ENCODE data around the gene ACTMAP.

Gene ACTMAP

GRCh38 chr19:40695881-40696280 lies 54.4 kb downstream of the ACTMAP start:
- TF ChIP-seq POLR2AphosphoS5 (IDR thresholded peaks at IDR 0.05; ENCODE audit: low read depth) (no peak), CTCF (IDR thresholded peaks at IDR 0.05; ENCODE audit: insufficient read depth, low read length) (no peak), REST (IDR thresholded peaks at IDR 0.05; ENCODE audit: insufficient replicate concordance, low read depth) (no peak), SPI1 (IDR thresholded peaks at IDR 0.05; ENCODE audit: borderline replicate concordance, low read depth) (no peak), GABPA (IDR thresholded peaks at IDR 0.05; ENCODE audit: low read depth) (no peak)
- no peak for DNase-seq (ENCODE audit: low read depth in 1 of 2, low spot score in 1 of 2)
- Histone ChIP-seq H3K27ac (replicated peaks) (no peak overlapping the region), H3K4me3 (replicated peaks; ENCODE audit: insufficient read depth, low read length) (no peak overlapping the region), H3K27me3 (ENCODE audit: insufficient read depth, poor library complexity, severe bottlenecking) (no peaks in the 10 kb centered on the region)

GRCh38 chr19:40693896-40694295 lies 56.4 kb downstream of the ACTMAP start:
- no peak overlapping the region for H3K4me3 ChIP-seq (replicated peaks; ENCODE audit: insufficient read depth, low read length)
- TF ChIP-seq GABPA (IDR thresholded peaks at IDR 0.05; ENCODE audit: low read depth) (no peak), SPI1 (IDR thresholded peaks at IDR 0.05; ENCODE audit: borderline replicate concordance, low read depth) (no peak), POLR2AphosphoS5 (IDR thresholded peaks at IDR 0.05; ENCODE audit: low read depth) (no peak), CTCF (IDR thresholded peaks at IDR 0.05; ENCODE audit: insufficient read depth, low read length) (no peak), REST (IDR thresholded peaks at IDR 0.05; ENCODE audit: insufficient replicate concordance, low read depth) (no peak)
- H3K27ac ChIP-seq (replicated peaks) = no peak overlapping the region
- DNase-seq (ENCODE audit: low read depth in 1 of 2, low spot score in 1 of 2) = no peak
- H3K27me3 ChIP-seq (ENCODE audit: insufficient read depth, poor library complexity, severe bottlenecking) = no peaks in the 10 kb centered on the region

- H3K27ac ChIP-seq (replicated peaks) = no peak overlapping the region
- DNase-seq (ENCODE audit: low read depth in 1 of 2, low spot score in 1 of 2) = no peak
- TF ChIP-seq CTCF (IDR thresholded peaks at IDR 0.05; ENCODE audit: insufficient read depth, low read length) = no peak
- H3K27me3 ChIP-seq (ENCODE audit: insufficient read depth, poor library complexity, severe bottlenecking) = no peaks in the 10 kb centered on the region
- H3K4me3 ChIP-seq (replicated peaks; ENCODE audit: insufficient read depth, low read length) = no peak overlapping the region
Observed at GRCh38 chr19:40693150-40693788, 57.0 kb downstream of the ACTMAP start.

GRCh38 chr19:40692212-40692551 lies 58.1 kb downstream of the ACTMAP start:
- no peak for DNase-seq (ENCODE audit: low read depth in 1 of 2, low spot score in 1 of 2)
- Histone ChIP-seq H3K27me3 (ENCODE audit: insufficient read depth, poor library complexity, severe bottlenecking) (no peaks in the 10 kb centered on the region), H3K27ac (replicated peaks) (no peak overlapping the region), H3K4me3 (replicated peaks; ENCODE audit: insufficient read depth, low read length) (no peak overlapping the region)
- TF ChIP-seq CTCF (IDR thresholded peaks at IDR 0.05; ENCODE audit: insufficient read depth, low read length) (no peak), SPI1 (IDR thresholded peaks at IDR 0.05; ENCODE audit: borderline replicate concordance, low read depth) (no peak), REST (IDR thresholded peaks at IDR 0.05; ENCODE audit: insufficient replicate concordance, low read depth) (no peak), POLR2AphosphoS5 (IDR thresholded peaks at IDR 0.05; ENCODE audit: low read depth) (no peak), GABPA (IDR thresholded peaks at IDR 0.05; ENCODE audit: low read depth) (no peak)
